Measurements from ENCODE around the gene ATP6V0E1.
"Not testable (repeated sequence)": the region's sequence is repeated elsewhere in the genome, so short reads cannot be mapped to it uniquely, and the experiment has no call there.

The ATP6V0E1 gene

GRCh38 chr5:173015598-173016455, 32.3 kb downstream of the ATP6V0E1 start:
- no peaks in the 10 kb centered on the region for H3K9me3 Mint-ChIP-seq
- H3K4me1 Mint-ChIP-seq, result peaks cover 10% of the 10 kb centered on the region
- H3K4me3 Mint-ChIP-seq, result no peak overlapping the region
- H3K36me3 Mint-ChIP-seq (ENCODE audit: low read depth), result peaks cover 14% of the 10 kb centered on the region
- peak overlapping the region; percentile 14 to 68 (median 32) for H3K27ac Mint-ChIP-seq
- TF ChIP-seq CTCF (IDR thresholded peaks at IDR 0.05; ENCODE audit: unreplicated experiment in 3 of 3), result no peak
- H3K27me3 Mint-ChIP-seq (ENCODE audit: low read depth), result no peaks in the 10 kb centered on the region

GRCh38 chr5:173016598-173017046, 33.1 kb downstream of the ATP6V0E1 start:
- H3K36me3 Mint-ChIP-seq (ENCODE audit: low read depth), result peaks cover 22% of the 10 kb centered on the region
- H3K27me3 Mint-ChIP-seq (ENCODE audit: low read depth), result no peaks in the 10 kb centered on the region
- no peaks in the 10 kb centered on the region for H3K9me3 Mint-ChIP-seq
- peak overlapping the region; percentile 14 to 68 (median 32) for H3K27ac Mint-ChIP-seq
- TF ChIP-seq CTCF (IDR thresholded peaks at IDR 0.05; ENCODE audit: unreplicated experiment in 3 of 3), result no peak
- peaks cover 10% of the 10 kb centered on the region for H3K4me1 Mint-ChIP-seq
- H3K4me3 Mint-ChIP-seq, result no peak overlapping the region

- not testable (repeated sequence) for H3K9me3 Mint-ChIP-seq; H3K4me3 Mint-ChIP-seq; H3K27me3 Mint-ChIP-seq (ENCODE audit: low read depth)
- H3K36me3 Mint-ChIP-seq (ENCODE audit: low read depth), result peaks cover 26% of the 10 kb centered on the region
- H3K27ac Mint-ChIP-seq, result peak overlapping the region in 2 of 3 experiments; percentile 32 to 68
- H3K4me1 Mint-ChIP-seq, result peaks cover 10% of the 10 kb centered on the region
Measured at GRCh38 chr5:173017087-173017486, 33.5 kb downstream of the ATP6V0E1 start.

- no peaks in the 10 kb centered on the region for H3K9me3 Mint-ChIP-seq
- H3K27me3 Mint-ChIP-seq (ENCODE audit: low read depth), result no peaks in the 10 kb centered on the region
- H3K27ac Mint-ChIP-seq, result no peak overlapping the region
- peaks cover 31% of the 10 kb centered on the region for H3K36me3 Mint-ChIP-seq (ENCODE audit: low read depth)
- no peak overlapping the region for H3K4me3 Mint-ChIP-seq
- no peak for TF ChIP-seq CTCF (IDR thresholded peaks at IDR 0.05; ENCODE audit: unreplicated experiment in 3 of 3)
- peaks cover 10% of the 10 kb centered on the region for H3K4me1 Mint-ChIP-seq
Measured at GRCh38 chr5:173018358-173018757, 34.8 kb downstream of the ATP6V0E1 start.

- Mint-ChIP-seq H3K9me3 (no peaks in the 10 kb centered on the region), H3K27me3 (ENCODE audit: low read depth) (no peaks in the 10 kb centered on the region), H3K27ac (no peak overlapping the region), H3K4me3 (no peak overlapping the region), H3K36me3 (ENCODE audit: low read depth) (peaks cover 38% of the 10 kb centered on the region), H3K4me1 (peaks cover 10% of the 10 kb centered on the region)
- TF ChIP-seq CTCF (IDR thresholded peaks at IDR 0.05; ENCODE audit: unreplicated experiment in 3 of 3), result no peak
Measured at GRCh38 chr5:173020154-173020581, 36.6 kb downstream of the ATP6V0E1 start.

- Mint-ChIP-seq H3K27ac (no peak overlapping the region), H3K27me3 (ENCODE audit: low read depth) (no peaks in the 10 kb centered on the region), H3K4me1 (peaks cover 10% of the 10 kb centered on the region), H3K4me3 (no peak overlapping the region), H3K36me3 (ENCODE audit: low read depth) (peaks cover 38% of the 10 kb centered on the region), H3K9me3 (no peaks in the 10 kb centered on the region)
- TF ChIP-seq CTCF (IDR thresholded peaks at IDR 0.05; ENCODE audit: unreplicated experiment in 3 of 3), result no peak
Measured at GRCh38 chr5:173020643-173021042, 37.1 kb downstream of the ATP6V0E1 start.

Measured in nephron (organoid).